RWPE2 (cell line): Measurements from ENCODE around the gene HYDIN.

Experiments used
- ATAC-seq: fragments of 200-7000 bp; cut with Tn5 transposase; 3 replicates; pipeline ENCODE4 v1.9.1; 2021; ENCODE audit warnings: low read depth
- DNase-seq: peaks from one replicate; pipeline ENCODE4 v3.0.0-alpha.2; 2020; ENCODE audit warnings: low spot score
- H3K27ac ChIP-seq: fragments of 450-650 bp; 2 replicates; pipeline ENCODE4 v1.5.1; 2017; ENCODE audit warnings: mild to moderate bottlenecking; ENCODE audit not compliant: poor library complexity, severe bottlenecking
- H3K27me3 ChIP-seq: fragments of 250-450 bp; sonication (Bioruptor Pico); 2 replicates; pipeline ENCODE4 v1.5.1; 2021; ENCODE audit warnings: mild to moderate bottlenecking, moderate library complexity; ENCODE audit not compliant: insufficient read depth, poor library complexity, severe bottlenecking
- H3K36me3 ChIP-seq: fragments of 250-450 bp; sonication (Bioruptor Pico); 2 replicates; pipeline ENCODE4 v1.5.1; 2020; ENCODE audit warnings: low read depth, mild to moderate bottlenecking, moderate library complexity
- H3K4me1 ChIP-seq: fragments of 250-450 bp; sonication (Bioruptor Pico); 2 replicates; pipeline ENCODE4 v1.5.1; 2021; ENCODE audit warnings: mild to moderate bottlenecking, moderate library complexity; ENCODE audit not compliant: insufficient read depth, poor library complexity, severe bottlenecking
- H3K4me3 ChIP-seq: fragments of 250-450 bp; sonication (Bioruptor Pico); 2 replicates; pipeline ENCODE4 v1.5.1; 2021; ENCODE audit warnings: mild to moderate bottlenecking, moderate library complexity; ENCODE audit not compliant: severe bottlenecking
- H3K9me3 ChIP-seq: fragments of 250-450 bp; sonication (Bioruptor Pico); 2 replicates; pipeline ENCODE4 v1.5.1; 2021; ENCODE audit warnings: mild to moderate bottlenecking, moderate library complexity; ENCODE audit not compliant: severe bottlenecking
- CTCF ChIP-seq: fragments of 450-650 bp; IDR thresholded peaks from one replicate; pipeline ENCODE4 v1.5.1; 2017; ENCODE audit warnings: mild to moderate bottlenecking, moderate library complexity; ENCODE audit not compliant: poor library complexity, severe bottlenecking

The HYDIN gene

GRCh38 chr16:70786020-70786755, 444.3 kb downstream of the HYDIN start:
- no peaks in the 10 kb centered on the region for H3K27me3 ChIP-seq
- ATAC-seq (no peak), DNase-seq (no peak)
- no peaks in the 10 kb centered on the region for H3K4me1 ChIP-seq
- no peak for TF ChIP-seq CTCF
- H3K9me3 ChIP-seq: no peaks in the 10 kb centered on the region
- H3K27ac ChIP-seq: no peak overlapping the region
- H3K4me3 ChIP-seq: no peak overlapping the region
- peaks cover 50% of the 10 kb centered on the region for H3K36me3 ChIP-seq

GRCh38 chr16:70784692-70785555, 445.6 kb downstream of the HYDIN start:
- no peak for TF ChIP-seq CTCF
- no peaks in the 10 kb centered on the region for H3K4me1 ChIP-seq
- H3K27me3 ChIP-seq: no peaks in the 10 kb centered on the region
- ATAC-seq (no peak), DNase-seq (no peak)
- no peak overlapping the region for H3K27ac ChIP-seq
- no peak overlapping the region for H3K4me3 ChIP-seq
- peaks cover 62% of the 10 kb centered on the region for H3K36me3 ChIP-seq
- no peaks in the 10 kb centered on the region for H3K9me3 ChIP-seq

GRCh38 chr16:70782237-70782636, 448.3 kb downstream of the HYDIN start:
- no peak for ATAC-seq
- Histone ChIP-seq H3K4me3 (no peak overlapping the region), H3K27ac (no peak overlapping the region), H3K9me3 (no peaks in the 10 kb centered on the region), H3K4me1 (peaks cover 3% of the 10 kb centered on the region), H3K36me3 (peaks cover 76% of the 10 kb centered on the region), H3K27me3 (no peaks in the 10 kb centered on the region)
- DNase-seq: no peak
- TF ChIP-seq CTCF: no peak

- DNase-seq (no peak), ATAC-seq (no peak)
- Histone ChIP-seq H3K27me3 (no peaks in the 10 kb centered on the region), H3K36me3 (peaks cover 81% of the 10 kb centered on the region), H3K4me3 (no peak overlapping the region), H3K4me1 (peaks cover 3% of the 10 kb centered on the region), H3K27ac (no peak overlapping the region), H3K9me3 (no peaks in the 10 kb centered on the region)
- no peak for TF ChIP-seq CTCF
Measured at GRCh38 chr16:70781800-70782199, 448.7 kb downstream of the HYDIN start.
